Stimulated activated CD8-positive, alpha-beta memory T cell treated with anti-CD3 and anti-CD28 coated beads, Interleukin-4, amount 100 ng/mL, for 24 hours (primary cell): ENCODE data around the gene MAP3K5.

ENCODE experiments used
- DNase-seq: peaks from one replicate; pipeline ENCODE4 v3.0.0-alpha.2; 2020; ENCODE audit warnings: low read depth

MAP3K5 gene

GRCh38 chr6:136683209-136683941 lies 108.9 kb downstream of the MAP3K5 start:
- DNase-seq: no peak

- DNase-seq: no peak
These were observed 110.0 kb downstream of the MAP3K5 start for GRCh38 chr6:136682292-136682691.

GRCh38 chr6:136677822-136678221 lies 114.5 kb downstream of the MAP3K5 start:
- no peak for DNase-seq

- DNase-seq: no peak
These were observed 114.9 kb downstream of the MAP3K5 start for GRCh38 chr6:136677344-136677743.

GRCh38 chr6:136676075-136676474 lies 116.2 kb downstream of the MAP3K5 start:
- DNase-seq: no peak

- DNase-seq: no peak
These were observed 118.7 kb downstream of the MAP3K5 start for GRCh38 chr6:136673571-136673970.

- no peak for DNase-seq
These were observed 120.1 kb downstream of the MAP3K5 start for GRCh38 chr6:136672144-136672543.

GRCh38 chr6:136669299-136669699 lies 123.0 kb downstream of the MAP3K5 start:
- DNase-seq: no peak

- DNase-seq: no peak
These were observed 123.7 kb downstream of the MAP3K5 start for GRCh38 chr6:136668571-136668970.

GRCh38 chr6:136666041-136666440 lies 126.2 kb downstream of the MAP3K5 start:
- DNase-seq: no peak

- DNase-seq: no peak
These were observed 129.7 kb downstream of the MAP3K5 start for GRCh38 chr6:136662347-136663237.

- no peak for DNase-seq
These were observed 131.6 kb downstream of the MAP3K5 start for GRCh38 chr6:136660727-136661126.

GRCh38 chr6:136659991-136660499 lies 132.2 kb downstream of the MAP3K5 start:
- DNase-seq: no peak

GRCh38 chr6:136658711-136659110 lies 133.6 kb downstream of the MAP3K5 start:
- DNase-seq: no peak

GRCh38 chr6:136657666-136658065 lies 134.6 kb downstream of the MAP3K5 start:
- no peak for DNase-seq

GRCh38 chr6:136656121-136656520 lies 136.2 kb downstream of the MAP3K5 start:
- no peak for DNase-seq

- no peak for DNase-seq
These were observed 136.8 kb downstream of the MAP3K5 start for GRCh38 chr6:136655239-136656014.

- no peak for DNase-seq
These were observed 138.2 kb downstream of the MAP3K5 start for GRCh38 chr6:136654086-136654485.

- DNase-seq: no peak
These were observed 139.6 kb downstream of the MAP3K5 start for GRCh38 chr6:136652656-136653055.

GRCh38 chr6:136651982-136652381 lies 140.3 kb downstream of the MAP3K5 start:
- no peak for DNase-seq

GRCh38 chr6:136647363-136647852 lies 144.9 kb downstream of the MAP3K5 start:
- peak; percentile 4 for DNase-seq

GRCh38 chr6:136646377-136646776 lies 145.9 kb downstream of the MAP3K5 start:
- no peak for DNase-seq
